Medulla oblongata (tissue), 1 donor: Measurements from ENCODE around the gene ACOT6.
"Not testable (repeated sequence)": the region's sequence is repeated elsewhere in the genome, so short reads cannot be mapped to it uniquely, and the experiment has no call there.

ENCODE experiments used
- DNase-seq: peaks from one replicate; pipeline ENCODE4 v3.0.0-alpha.2; 2015; ENCODE audit errors: extremely low spot score

ACOT6 gene, protein sequence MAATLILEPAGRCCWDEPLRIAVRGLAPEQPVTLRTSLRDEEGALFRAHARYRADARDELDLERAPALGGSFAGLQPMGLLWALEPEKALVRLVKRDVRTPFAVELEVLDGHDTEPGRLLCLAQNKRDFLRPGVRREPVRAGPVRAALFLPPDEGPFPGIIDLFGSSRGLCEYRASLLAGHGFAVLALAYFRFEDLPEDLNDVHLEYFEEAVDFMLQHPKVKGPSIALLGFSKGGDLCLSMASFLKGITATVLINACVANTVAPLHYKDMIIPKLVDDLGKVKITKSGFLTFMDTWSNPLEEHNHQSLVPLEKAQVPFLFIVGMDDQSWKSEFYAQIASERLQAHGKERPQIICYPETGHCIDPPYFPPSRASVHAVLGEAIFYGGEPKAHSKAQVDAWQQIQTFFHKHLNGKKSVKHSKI

GRCh38 chr14:73612339-73613045 lies at the start of gene ACOT6:
Gene ACOT6, plus strand, starts transcription at chr14:73612517. Its CDS starts 55 bp downstream, at chr14:73612572.
- peak; percentile 35 for DNase-seq

DNA sequence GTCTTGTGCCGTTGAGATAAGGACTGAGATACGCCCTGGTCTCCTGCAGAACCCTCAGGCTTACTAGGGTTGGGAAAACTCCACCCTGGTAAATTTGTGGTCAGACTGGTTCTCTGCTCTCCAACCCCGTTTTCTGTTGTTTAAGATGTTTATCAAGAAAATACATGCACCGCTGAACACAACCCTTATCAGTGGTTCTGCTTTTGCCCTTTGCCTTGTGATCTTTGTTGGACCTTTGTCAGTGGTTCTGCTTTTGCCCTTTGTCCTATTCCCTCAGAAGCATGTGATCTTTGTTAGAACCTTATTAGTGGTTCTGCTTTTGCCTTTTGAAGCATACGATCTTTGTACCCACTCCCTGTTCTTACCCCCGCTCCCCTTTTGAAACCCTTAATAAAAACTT lies 49.6 kb upstream of the ACOT6 start:
- not testable (repeated sequence) for DNase-seq

DNA sequence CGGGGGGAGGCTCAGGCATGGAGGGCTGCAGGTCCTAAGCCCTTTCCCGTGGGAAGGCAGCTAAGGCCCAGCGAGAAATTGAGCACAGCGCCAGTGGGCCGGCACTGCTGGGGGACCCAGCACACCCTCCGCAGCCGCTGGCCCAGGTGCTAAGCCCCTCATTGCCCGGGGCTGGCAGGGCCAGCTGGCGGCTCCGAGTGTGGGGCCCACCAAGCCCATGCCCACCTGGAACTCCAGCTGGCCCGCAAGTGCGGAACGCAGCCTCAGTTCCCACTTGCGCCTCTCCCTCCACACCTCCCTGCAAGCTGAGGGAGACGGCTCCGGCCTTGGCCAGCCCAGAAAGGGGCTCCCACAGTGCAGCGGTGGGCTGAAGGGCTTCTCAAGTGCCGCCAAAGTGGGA lies 45.9 kb upstream of the ACOT6 start:
- not testable (repeated sequence) for DNase-seq

DNA sequence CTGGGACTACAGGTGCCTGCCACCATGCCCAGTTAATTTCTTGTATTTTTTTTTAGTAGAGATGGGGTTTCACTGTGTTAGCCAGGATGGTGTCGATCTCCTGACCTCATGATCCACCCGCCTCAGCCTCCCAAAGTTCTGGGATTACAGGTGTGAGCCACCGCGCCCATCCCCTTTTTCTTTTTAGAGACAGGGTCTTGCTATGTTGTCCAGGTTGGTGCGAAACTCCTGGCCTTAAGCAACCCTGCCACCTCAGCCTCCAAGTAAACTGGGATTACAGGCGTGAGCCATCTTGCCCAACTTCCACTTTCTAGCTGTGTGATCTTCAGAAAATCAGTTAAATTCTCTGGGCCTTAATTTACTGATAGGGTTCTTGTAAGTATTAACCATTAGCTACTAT lies 45.4 kb upstream of the ACOT6 start:
- DNase-seq = not testable (repeated sequence)

- no peak for DNase-seq
Measured at GRCh38 chr14:73567358-73567757, 45.0 kb upstream of the ACOT6 start.

- DNase-seq = no peak
Measured at GRCh38 chr14:73567951-73568885, 44.1 kb upstream of the ACOT6 start.

- not testable (repeated sequence) for DNase-seq
Measured at GRCh38 chr14:73568886-73569184, 43.5 kb upstream of the ACOT6 start.

- DNase-seq = peak; percentile 82
Measured at GRCh38 chr14:73569185-73569958, 42.9 kb upstream of the ACOT6 start, which contains the start of gene ACOT2. Gene ACOT2, plus strand, starts transcription at chr14:73569213. Its CDS starts 28 bp downstream, at chr14:73569241.

GRCh38 chr14:73570913-73571312 lies 41.4 kb upstream of the ACOT6 start:
- not testable (repeated sequence) for DNase-seq

DNA sequence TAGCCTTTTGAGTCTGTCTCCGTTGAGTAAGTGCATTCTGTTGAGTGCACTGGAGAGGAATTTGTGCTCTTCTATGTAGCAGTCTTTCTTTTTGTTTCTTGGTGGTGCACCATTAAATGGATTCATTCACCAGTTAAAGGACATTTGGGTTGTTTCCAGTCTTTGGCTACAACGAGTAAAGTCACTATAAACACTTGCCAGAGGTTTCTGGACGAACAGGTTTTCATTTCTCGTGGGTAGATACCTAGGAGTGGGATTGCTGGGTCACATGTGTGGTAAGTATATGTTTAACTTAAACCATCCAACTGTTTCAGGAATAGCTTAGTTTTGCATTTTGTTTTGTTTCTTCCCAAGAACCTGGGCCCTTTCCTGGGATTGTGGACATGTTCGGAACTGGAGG lies 39.3 kb upstream of the ACOT6 start:
- DNase-seq = not testable (repeated sequence)

DNA sequence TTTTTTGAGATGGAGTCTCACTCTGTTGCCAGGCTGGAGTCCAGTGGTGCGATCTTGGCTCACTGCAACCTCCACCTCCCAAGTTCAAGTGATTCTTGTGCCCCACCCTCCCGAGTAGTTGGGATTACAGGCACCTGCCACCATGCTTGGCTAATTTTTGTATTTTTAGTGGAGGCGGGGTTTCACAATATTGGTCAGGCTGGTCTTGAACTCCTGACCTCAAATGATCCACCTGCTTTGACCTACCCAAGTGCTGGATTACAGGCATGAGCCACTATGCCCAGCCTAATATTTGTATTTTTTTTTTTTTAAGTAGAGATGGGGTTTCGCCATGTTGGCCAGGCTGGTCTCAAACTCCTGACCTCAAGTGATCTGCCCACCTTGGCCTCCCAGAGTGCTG lies 38.6 kb upstream of the ACOT6 start:
- not testable (repeated sequence) for DNase-seq

DNA sequence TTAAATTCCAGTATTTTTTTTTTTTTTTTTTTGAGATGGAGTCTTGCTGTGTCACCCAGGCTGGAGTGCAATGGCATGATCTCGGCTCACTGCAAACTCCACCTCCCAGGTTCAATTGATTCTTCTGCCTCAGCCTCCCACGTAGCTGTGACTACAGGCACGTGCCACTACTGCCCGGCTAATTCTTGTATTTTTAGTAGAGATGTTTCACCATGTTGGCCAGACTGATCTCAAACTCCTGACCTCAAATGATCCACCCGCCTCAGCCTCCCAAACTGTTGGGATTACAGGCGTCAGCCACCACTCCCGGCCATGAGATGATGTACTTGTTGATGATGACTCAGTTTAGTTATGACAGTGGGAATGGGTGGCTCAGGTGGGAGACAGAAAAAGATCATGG lies 38.1 kb upstream of the ACOT6 start:
- DNase-seq = not testable (repeated sequence)

DNA sequence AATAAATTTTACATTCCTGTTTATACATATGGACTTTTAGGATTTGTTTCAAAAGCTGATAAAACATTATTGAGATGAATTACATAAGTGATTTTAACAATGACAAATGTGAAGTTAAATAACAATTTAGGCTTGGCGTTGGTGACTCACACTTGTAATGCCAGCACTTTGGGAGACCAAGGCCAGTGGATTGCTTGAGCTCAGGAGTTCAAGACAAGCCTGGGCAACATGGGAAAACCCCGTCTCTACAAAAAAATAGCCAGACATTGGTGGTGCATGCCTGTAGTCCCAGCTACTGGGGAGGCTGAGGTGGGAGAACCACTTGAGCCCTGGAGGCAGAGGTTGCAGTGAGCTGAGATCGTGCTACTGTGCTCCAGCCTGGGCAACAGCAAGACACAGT lies 35.9 kb upstream of the ACOT6 start:
- no peak for DNase-seq

GRCh38 chr14:73577214-73577613 lies 35.1 kb upstream of the ACOT6 start:
- DNase-seq = not testable (repeated sequence)

GRCh38 chr14:73582102-73582979 lies 30.0 kb upstream of the ACOT6 start:
- not testable (repeated sequence) for DNase-seq

DNA sequence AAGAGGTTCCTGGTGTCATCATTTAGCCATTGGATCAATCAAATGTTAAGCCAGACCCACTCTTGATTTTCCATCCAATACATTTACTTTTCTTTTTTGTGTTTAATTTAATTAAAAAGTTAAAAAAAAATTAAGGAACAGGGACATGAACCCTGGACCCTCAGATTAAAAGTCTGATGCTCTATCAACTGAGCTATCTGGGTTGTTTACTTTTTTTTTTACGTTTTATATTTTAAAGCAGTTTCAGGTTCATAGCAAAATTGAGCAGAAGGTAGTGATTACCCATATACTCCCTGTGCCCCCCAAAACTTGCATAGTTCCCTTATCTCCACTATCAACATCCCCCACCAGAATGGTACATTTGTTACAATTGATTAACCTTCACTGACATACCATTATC lies 23.6 kb upstream of the ACOT6 start:
- DNase-seq = no peak

- DNase-seq = no peak
Measured at GRCh38 chr14:73589116-73589515, 23.2 kb upstream of the ACOT6 start.

- not testable (repeated sequence) for DNase-seq
Measured at GRCh38 chr14:73590673-73591004, 21.7 kb upstream of the ACOT6 start.

GRCh38 chr14:73591690-73592449 lies 20.4 kb upstream of the ACOT6 start, which contains the start of gene ACOT4:
Gene ACOT4, plus strand, starts transcription at chr14:73591873. Its CDS starts 87 bp downstream, at chr14:73591960.
- DNase-seq = no peak
